Ectodermal cell (in vitro differentiated cells): ENCODE results near the gene UBE2B.
"Not testable (repeated sequence)": the region's sequence is repeated elsewhere in the genome, so short reads cannot be mapped to it uniquely, and the experiment has no call there.

Experiments
- H3K27ac ChIP-seq: 2 replicates; pipeline ENCODE4 v1.7.0; 2013; ENCODE audit warnings: mild to moderate bottlenecking, low read depth, low read length; ENCODE audit not compliant: insufficient read depth, poor library complexity, severe bottlenecking
- H3K27me3 ChIP-seq: 2 replicates; pipeline ENCODE4 v1.7.0; 2013; ENCODE audit warnings: mild to moderate bottlenecking, low read length; ENCODE audit not compliant: insufficient read depth, control insufficient read depth, poor library complexity, severe bottlenecking
- H3K36me3 ChIP-seq: one replicate; pipeline ENCODE4 v1.7.0; 2013; ENCODE audit warnings: low read length; ENCODE audit not compliant: control insufficient read depth, insufficient read depth
- H3K4me1 ChIP-seq: one replicate; pipeline ENCODE4 v1.7.0; 2013; ENCODE audit warnings: low read length; ENCODE audit not compliant: control insufficient read depth, insufficient read depth
- H3K4me3 ChIP-seq: 2 replicates; pipeline ENCODE4 v1.7.0; 2013; ENCODE audit warnings: low read depth, low read length, control low read depth; ENCODE audit not compliant: insufficient read depth
- H3K9me3 ChIP-seq: 2 replicates; pipeline ENCODE4 v1.7.0; 2013; ENCODE audit warnings: mild to moderate bottlenecking, low read length, moderate library complexity; ENCODE audit not compliant: control insufficient read depth
- WGBS, 2 experiments: methylation state at CpG; one replicate each; pipeline ENCODE4 v1.1.7; 2013; ENCODE audit warnings: missing lambda C conversion rate in 2 of 2; 5-methylcytosine and 5-hydroxymethylcytosine counted together

The UBE2B gene

DNA sequence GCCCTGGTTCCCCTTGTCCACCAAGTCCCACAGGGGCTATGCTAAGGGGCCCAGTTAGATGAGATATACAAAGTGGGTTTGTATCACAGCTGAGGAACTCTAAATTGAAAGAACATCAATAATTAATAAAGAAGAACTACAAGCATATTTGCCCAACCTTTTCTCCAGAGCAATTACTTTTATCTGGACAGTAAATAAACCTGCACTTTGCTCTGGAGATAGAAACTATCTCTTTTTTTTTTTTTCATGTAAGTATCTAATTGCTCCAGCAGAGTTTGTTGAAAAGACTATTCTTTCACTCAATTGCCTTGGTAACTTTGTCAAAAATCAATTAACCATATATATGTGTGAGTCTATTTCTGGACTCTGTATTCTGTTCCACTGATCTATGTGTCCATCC is 46.3 kb downstream of the UBE2B start:
- H3K27me3 ChIP-seq: no peaks in the 10 kb centered on the region
- no peak overlapping the region for H3K27ac ChIP-seq
- H3K4me3 ChIP-seq: no peak overlapping the region
- no peaks in the 10 kb centered on the region for H3K9me3 ChIP-seq
- no peaks in the 10 kb centered on the region for H3K36me3 ChIP-seq
- no peaks in the 10 kb centered on the region for H3K4me1 ChIP-seq

DNA sequence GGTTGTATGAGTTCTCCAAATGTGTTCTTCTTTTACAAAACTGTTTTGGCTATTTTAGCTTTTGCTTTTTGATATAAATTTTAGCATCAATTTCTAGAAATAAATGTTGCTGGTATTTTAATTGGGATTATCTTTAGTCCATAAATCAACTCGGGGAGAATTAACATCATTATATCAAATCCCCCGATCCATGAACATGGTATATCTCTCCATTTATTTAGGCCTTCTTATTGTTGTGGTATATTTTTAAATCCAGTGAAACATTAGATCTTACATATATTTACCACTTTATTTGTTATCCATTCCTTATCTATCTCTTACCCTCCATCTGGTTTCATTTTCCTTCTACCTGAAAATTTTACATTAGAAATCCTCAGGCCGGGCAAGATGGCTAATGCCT is 47.6 kb downstream of the UBE2B start:
- no peaks in the 10 kb centered on the region for H3K36me3 ChIP-seq
- 90 to 95% methylated on average over 1 to 2 of the region's 3 CpGs for WGBS, 2 experiments
- no peak overlapping the region for H3K27ac ChIP-seq
- no peaks in the 10 kb centered on the region for H3K9me3 ChIP-seq
- no peaks in the 10 kb centered on the region for H3K4me1 ChIP-seq
- H3K27me3 ChIP-seq: no peaks in the 10 kb centered on the region
- H3K4me3 ChIP-seq: no peak overlapping the region

DNA sequence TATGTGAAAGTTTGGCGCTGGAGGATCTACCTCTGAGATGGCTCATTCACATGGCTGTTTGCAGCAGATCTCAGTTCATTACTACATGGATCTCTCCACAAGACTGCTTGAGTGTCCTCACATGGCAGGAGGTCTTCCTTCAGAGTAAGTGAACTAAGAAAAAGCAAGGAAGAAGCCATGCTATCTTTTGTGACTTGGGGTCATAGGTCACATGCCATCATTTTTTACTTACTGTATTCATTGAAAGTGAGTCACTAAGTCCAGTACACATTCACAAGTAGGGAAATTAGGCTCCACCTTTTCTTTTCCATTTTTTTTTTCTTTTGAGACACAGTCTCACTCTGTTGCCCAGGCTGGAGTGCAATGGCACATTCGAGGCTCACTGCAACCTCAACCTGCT is 49.0 kb downstream of the UBE2B start:
- no peaks in the 10 kb centered on the region for H3K36me3 ChIP-seq
- H3K27me3 ChIP-seq: no peaks in the 10 kb centered on the region
- H3K4me1 ChIP-seq: no peaks in the 10 kb centered on the region
- no peak overlapping the region for H3K4me3 ChIP-seq
- no peak overlapping the region for H3K27ac ChIP-seq
- 95 to 97% methylated on average over 2 of the region's 2 CpGs for WGBS, 2 experiments
- no peaks in the 10 kb centered on the region for H3K9me3 ChIP-seq

- H3K36me3 ChIP-seq, H3K4me1 ChIP-seq, H3K27ac ChIP-seq, H3K27me3 ChIP-seq, H3K9me3 ChIP-seq, H3K4me3 ChIP-seq: not testable (repeated sequence)
- WGBS, 2 experiments: 97 to 100% methylated on average over 3 to 4 of the region's 4 CpGs
These were observed 49.7 kb downstream of the UBE2B start for GRCh38 chr5:134421038-134421437.

GRCh38 chr5:134422791-134423365 is 51.5 kb downstream of the UBE2B start:
- no peaks in the 10 kb centered on the region for H3K9me3 ChIP-seq
- no peaks in the 10 kb centered on the region for H3K4me1 ChIP-seq
- WGBS, 2 experiments: 90 to 91% methylated on average over 7 of the region's 7 CpGs

DNA sequence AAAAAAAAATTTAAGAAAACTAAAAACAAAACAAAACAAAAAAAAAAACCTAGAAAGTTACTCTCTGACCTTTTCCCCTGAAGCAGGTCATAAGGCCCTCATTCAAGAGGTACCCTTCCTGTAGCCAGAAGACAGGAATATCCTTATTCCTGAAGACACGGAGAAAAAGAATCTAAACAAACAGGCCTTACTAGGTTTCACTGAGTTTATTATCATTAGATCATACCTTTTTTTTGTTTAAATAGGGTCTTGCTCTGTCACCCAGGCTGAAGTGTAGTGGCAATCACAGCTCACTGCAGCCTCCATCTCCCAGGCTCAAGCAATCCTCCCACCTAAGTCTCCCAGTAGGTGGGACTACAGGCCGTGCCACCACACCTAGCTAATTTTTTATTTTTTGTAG is 52.0 kb downstream of the UBE2B start:
- Histone ChIP-seq H3K27me3 (no peaks in the 10 kb centered on the region), H3K27ac (no peak overlapping the region), H3K36me3 (no peaks in the 10 kb centered on the region), H3K9me3 (no peaks in the 10 kb centered on the region), H3K4me1 (no peaks in the 10 kb centered on the region), H3K4me3 (no peak overlapping the region)
- 93% methylated on average over 2 of the region's 2 CpGs for WGBS, 2 experiments

More at GRCh38 chr5:134422791-134423365, 51.5 kb downstream of the UBE2B start:
- no peaks in the 10 kb centered on the region for H3K36me3 ChIP-seq
- H3K27me3 ChIP-seq: no peaks in the 10 kb centered on the region
- H3K4me3 ChIP-seq: no peak overlapping the region
- H3K27ac ChIP-seq: no peak overlapping the region

DNA sequence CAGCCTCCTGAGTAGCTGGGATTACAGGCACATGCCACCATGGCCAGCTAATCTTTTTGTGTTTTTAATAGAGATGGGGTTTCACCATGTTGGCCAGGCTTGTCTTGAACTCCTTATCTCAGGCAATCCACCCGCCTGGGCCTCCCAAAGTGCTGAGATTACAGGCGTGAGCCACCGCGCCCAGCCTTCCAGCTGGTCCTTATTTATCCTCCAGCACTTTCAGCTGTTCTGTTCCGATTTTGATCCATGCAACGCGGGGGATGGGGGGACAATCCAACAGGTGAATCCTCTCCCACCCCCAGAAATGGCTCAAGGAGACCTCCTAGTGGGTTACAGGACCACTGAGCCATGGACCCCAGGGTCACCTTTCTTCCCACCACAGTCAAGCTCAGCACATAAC is 55.0 kb downstream of the UBE2B start:
- no peak overlapping the region for H3K4me3 ChIP-seq
- no peaks in the 10 kb centered on the region for H3K9me3 ChIP-seq
- peaks cover 5% of the 10 kb centered on the region for H3K4me1 ChIP-seq
- 91 to 92% methylated on average over 7 of the region's 7 CpGs for WGBS, 2 experiments
- H3K27me3 ChIP-seq: no peaks in the 10 kb centered on the region
- no peaks in the 10 kb centered on the region for H3K36me3 ChIP-seq
- no peak overlapping the region for H3K27ac ChIP-seq

- 39 to 44% methylated on average over 9 of the region's 9 CpGs for WGBS, 2 experiments
- Histone ChIP-seq H3K9me3 (no peaks in the 10 kb centered on the region), H3K4me3 (no peak overlapping the region), H3K27ac (no peak overlapping the region), H3K27me3 (no peaks in the 10 kb centered on the region), H3K4me1 (peaks cover 5% of the 10 kb centered on the region), H3K36me3 (no peaks in the 10 kb centered on the region)
These were observed 56.2 kb downstream of the UBE2B start for GRCh38 chr5:134427540-134428041.

GRCh38 chr5:134430001-134430569 is 58.7 kb downstream of the UBE2B start:
- no peaks in the 10 kb centered on the region for H3K36me3 ChIP-seq
- peaks cover 5% of the 10 kb centered on the region for H3K4me1 ChIP-seq
- 38 to 52% methylated on average over 2 to 4 of the region's 5 CpGs for WGBS, 2 experiments
- H3K27ac ChIP-seq: no peak overlapping the region
- no peak overlapping the region for H3K4me3 ChIP-seq
- H3K9me3 ChIP-seq: no peaks in the 10 kb centered on the region
- no peaks in the 10 kb centered on the region for H3K27me3 ChIP-seq

- H3K4me3 ChIP-seq: no peak overlapping the region
- no peaks in the 10 kb centered on the region for H3K27me3 ChIP-seq
- peaks cover 5% of the 10 kb centered on the region for H3K4me1 ChIP-seq
- H3K36me3 ChIP-seq: no peaks in the 10 kb centered on the region
- 90 to 92% methylated on average over 4 of the region's 4 CpGs for WGBS, 2 experiments
- no peak overlapping the region for H3K27ac ChIP-seq
- no peaks in the 10 kb centered on the region for H3K9me3 ChIP-seq
These were observed 60.8 kb downstream of the UBE2B start for GRCh38 chr5:134432174-134432573.
